Frontal cortex (tissue), 4 donors: ENCODE results near the gene EFEMP2. TPM values are rescaled to one million over a fixed set of nuclear protein-coding genes. Genes with fewer than 3 reads are reported as not detected.

Experiments
- DNase-seq, 2 donors: peaks; one replicate each; pipeline ENCODE4 v3.0.0; 2012; ENCODE audit warnings: low spot score in 2 of 2
- FAIRE-seq: peaks from 2 replicates; lab custom pipeline; 2012; peaks lifted over from hg19 to GRCh38; lab: Jason Lieb, UNC
- total RNA-seq: library from RNA; depleted of rRNA; stranded (reverse); fragments of >200 nt; gene quantifications from one replicate; pipeline ENCODE4 v1.2.3, GENCODE V29; 2014
- donor health status: control.
- donor health status: control.
- donor health status: control.

The EFEMP2 gene
- total RNA-seq, 1 donor from 2014 or later, result 13.0 TPM

- FAIRE-seq, result no peak
- no peak for DNase-seq
Observed at GRCh38 chr11:65886826-65887722, 14.5 kb upstream of the EFEMP2 start.

GRCh38 chr11:65885808-65886536, 13.4 kb upstream of the EFEMP2 start:
- FAIRE-seq (no peak), DNase-seq (no peak)

- DNase-seq (no peak), FAIRE-seq (no peak)
Observed at GRCh38 chr11:65885231-65885630, 12.6 kb upstream of the EFEMP2 start.

- FAIRE-seq (no peak), DNase-seq (peak; percentile 78 to 87)
Observed at GRCh38 chr11:65884716-65885092, 12.1 kb upstream of the EFEMP2 start.

- no peak for FAIRE-seq
Observed at GRCh38 chr11:65883786-65884715, 11.5 kb upstream of the EFEMP2 start.

GRCh38 chr11:65883058-65883761, 10.6 kb upstream of the EFEMP2 start:
- FAIRE-seq (no peak), DNase-seq (no peak)

More at GRCh38 chr11:65883786-65884715, 11.5 kb upstream of the EFEMP2 start:
- no peak for DNase-seq

GRCh38 chr11:65882120-65883057, 9.8 kb upstream of the EFEMP2 start:
- no peak for FAIRE-seq
- no peak for DNase-seq

- FAIRE-seq (no peak), DNase-seq (no peak)
Observed at GRCh38 chr11:65880844-65881421, 8.3 kb upstream of the EFEMP2 start.

GRCh38 chr11:65880027-65880426, 7.4 kb upstream of the EFEMP2 start:
- DNase-seq (no peak), FAIRE-seq (no peak)

GRCh38 chr11:65879617-65880016, 7.0 kb upstream of the EFEMP2 start, which contains the start of gene CTSW:
Gene CTSW (plus strand): TSS chr11:65879837. CDS start chr11:65879855, 18 bp downstream.
- FAIRE-seq (no peak), DNase-seq (no peak)

- FAIRE-seq (no peak), DNase-seq (peak; percentile 94 to 99)
Observed at GRCh38 chr11:65873318-65874156, 937 bp upstream of the EFEMP2 start.

GRCh38 chr11:65871811-65872548, 620 bp downstream of the EFEMP2 start:
- FAIRE-seq (no peak), DNase-seq (no peak)

- DNase-seq (no peak), FAIRE-seq (no peak)
Observed at GRCh38 chr11:65870706-65871681, 1.6 kb downstream of the EFEMP2 start.

GRCh38 chr11:65870307-65870658, 2.3 kb downstream of the EFEMP2 start:
- no peak for FAIRE-seq
- no peak for DNase-seq

GRCh38 chr11:65869643-65870306, 2.8 kb downstream of the EFEMP2 start:
- DNase-seq, result no peak

More at GRCh38 chr11:65869643-65870306, 2.8 kb downstream of the EFEMP2 start:
- no peak for FAIRE-seq
